Measurements from ENCODE around the gene CDC14B.
"Not testable (repeated sequence)": the region's sequence is repeated elsewhere in the genome, so short reads cannot be mapped to it uniquely, and the experiment has no call there.

The CDC14B gene

GRCh38 chr9:96619491-96620180, at the start of gene CDC14B:
Gene CDC14B (minus strand): TSS chr9:96619843. CDS start chr9:96619378, 465 bp downstream.
- peak; percentile 89 for DNase-seq

GRCh38 chr9:96668868-96669534, 49.4 kb upstream of the CDC14B start:
- DNase-seq = no peak

- no peak for DNase-seq
Observed at GRCh38 chr9:96667363-96667728, 47.7 kb upstream of the CDC14B start.

DNA sequence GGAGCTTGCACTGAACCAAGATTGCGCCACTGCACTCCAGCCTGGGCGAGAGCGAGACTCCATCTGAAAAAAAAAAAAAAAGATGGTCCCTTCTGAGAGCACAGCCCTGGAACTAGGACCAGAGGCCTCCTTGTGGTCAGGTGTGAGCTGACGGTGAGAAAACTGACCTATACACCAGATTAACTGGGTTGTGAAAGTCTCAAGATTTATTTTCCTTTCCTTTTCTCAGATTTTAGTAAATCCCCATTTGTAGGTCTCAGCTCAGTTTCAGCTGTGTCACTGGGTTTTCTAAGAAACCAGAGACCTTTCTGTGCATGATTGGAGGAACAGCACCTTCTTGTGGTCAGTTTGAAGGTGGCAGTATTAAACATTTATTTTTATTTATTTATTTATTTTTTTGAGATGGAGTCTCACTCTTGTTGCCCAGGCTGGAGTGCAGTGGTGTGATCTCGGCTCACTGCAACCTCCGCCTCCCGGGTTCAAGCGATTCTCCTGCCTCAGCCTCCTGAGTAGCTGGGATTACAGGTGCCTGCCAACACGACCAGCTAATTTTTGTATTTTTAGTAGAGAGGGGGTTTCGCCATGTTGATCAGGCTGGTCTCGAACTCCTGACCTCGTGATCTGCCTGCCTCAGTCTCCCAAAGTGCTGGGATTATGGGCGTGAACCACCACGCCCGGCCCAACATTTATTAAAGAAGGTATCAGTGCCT, 47.2 kb upstream of the CDC14B start:
- DNase-seq = peak; percentile 48

GRCh38 chr9:96665789-96666188, 46.1 kb upstream of the CDC14B start:
- no peak for DNase-seq

DNA sequence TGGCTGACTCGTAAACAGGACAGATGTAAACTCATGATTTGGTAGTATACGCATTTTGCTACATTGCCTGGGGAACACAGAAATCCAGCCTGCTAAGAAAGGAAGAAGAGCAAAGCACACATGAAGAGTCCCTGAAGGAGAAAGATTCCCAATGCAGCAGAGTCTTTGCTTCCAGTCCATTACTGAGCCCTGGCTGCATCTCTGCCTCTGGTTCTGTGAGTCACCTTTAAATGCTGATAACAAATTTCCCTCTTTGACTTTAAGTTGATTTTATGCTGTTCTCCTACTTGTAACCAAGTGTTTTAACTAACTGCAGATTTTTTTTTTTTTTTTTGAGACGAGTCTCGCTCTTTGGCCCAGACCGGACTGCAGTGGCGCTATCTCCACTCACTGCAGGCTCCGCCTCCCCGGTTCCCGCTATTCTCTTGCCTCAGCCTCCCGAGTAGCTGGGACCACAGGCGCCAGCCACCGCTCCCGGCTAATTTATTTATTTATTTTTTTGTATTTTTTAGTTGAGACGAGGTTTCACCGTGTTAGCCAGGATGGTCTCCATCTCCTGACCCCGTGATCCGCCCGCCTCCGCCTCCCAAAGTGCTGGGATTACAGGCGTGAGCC, 44.0 kb upstream of the CDC14B start:
- peak; percentile 53 for DNase-seq

GRCh38 chr9:96661711-96662110, 42.1 kb upstream of the CDC14B start:
- DNase-seq = peak; percentile 92

DNA sequence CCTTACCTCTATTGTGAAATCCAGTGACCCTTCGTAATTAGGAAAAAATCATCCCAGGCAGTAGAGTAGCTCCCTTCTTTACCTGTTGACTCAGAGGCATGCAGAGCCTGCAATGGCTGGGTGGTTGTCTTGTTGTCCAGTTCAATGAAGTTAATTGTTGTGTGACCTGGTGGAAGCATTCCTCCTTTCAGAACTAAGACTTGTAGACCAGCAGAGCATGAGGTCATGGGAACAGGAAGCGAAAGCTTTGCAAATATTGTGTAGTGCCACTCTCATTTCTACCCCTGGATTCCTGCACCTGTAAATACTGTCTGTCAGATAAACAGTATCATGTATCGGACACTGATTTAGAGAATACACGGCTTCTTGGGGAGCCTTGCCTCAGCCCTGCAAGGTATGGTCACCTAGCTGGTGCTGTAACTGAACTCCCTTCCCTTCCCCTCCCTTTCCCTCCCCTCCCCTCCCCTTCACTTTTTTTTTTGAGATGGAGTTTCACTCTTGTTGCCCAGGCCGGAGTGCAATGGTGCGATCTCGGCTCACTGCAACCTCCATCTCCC, 41.1 kb upstream of the CDC14B start:
- DNase-seq = no peak

GRCh38 chr9:96655198-96655851, 35.7 kb upstream of the CDC14B start, which contains the start of gene PRXL2C:
Gene PRXL2C (minus strand): TSS chr9:96655317. CDS start chr9:96655281, 36 bp downstream.
- peak; percentile 65 for DNase-seq

GRCh38 chr9:96654450-96655197, 35.0 kb upstream of the CDC14B start:
- DNase-seq = peak; percentile 86

- peak; percentile 6 for DNase-seq
Observed at GRCh38 chr9:96651626-96652025, 32.0 kb upstream of the CDC14B start.

GRCh38 chr9:96649620-96650324, 30.1 kb upstream of the CDC14B start:
- no peak for DNase-seq

DNA sequence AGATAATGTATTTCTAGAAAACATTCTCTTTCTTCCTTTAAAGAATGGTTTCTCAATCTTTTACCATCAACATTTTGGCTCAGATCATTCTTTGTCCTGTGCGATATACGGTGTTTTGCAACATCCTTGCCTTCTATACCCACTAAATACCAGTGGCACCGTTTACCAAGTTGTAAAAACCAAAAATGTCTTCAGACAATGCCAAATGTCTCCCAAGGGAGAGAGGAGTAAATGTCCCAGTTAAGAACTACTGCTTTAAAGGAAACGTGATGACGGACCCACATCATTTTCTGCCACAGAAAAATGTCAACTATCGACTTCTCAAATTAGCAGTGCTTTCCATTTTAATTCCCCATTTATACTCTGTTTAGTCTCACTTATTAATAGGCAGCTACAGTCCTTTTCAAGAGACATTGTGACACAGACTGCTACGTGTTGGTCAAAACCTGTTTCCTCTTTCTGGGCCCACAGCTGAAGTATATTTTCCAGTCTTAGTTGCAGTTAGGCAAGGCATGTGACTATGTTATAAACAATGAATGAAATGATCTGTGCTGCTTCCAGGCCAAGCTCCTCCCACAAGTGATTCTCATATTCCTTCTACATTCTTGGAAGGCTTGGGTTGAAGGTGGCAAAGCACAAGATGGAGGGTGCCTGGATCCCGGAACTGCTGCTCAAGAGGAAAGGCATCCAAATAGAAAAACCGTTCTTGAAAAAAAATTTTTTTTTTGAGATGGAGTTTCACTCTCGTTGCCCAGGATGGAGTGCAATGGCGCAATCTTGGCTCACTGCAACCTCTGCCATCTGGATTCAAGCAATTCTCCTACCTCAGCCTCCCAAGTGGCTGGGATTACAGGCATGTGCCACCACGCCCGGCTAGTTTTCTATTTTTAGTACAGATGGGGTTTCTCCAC, 26.7 kb upstream of the CDC14B start:
- peak; percentile 26 for DNase-seq

GRCh38 chr9:96644137-96644536, 24.5 kb upstream of the CDC14B start:
- DNase-seq = no peak

GRCh38 chr9:96641514-96641913, 21.9 kb upstream of the CDC14B start:
- DNase-seq = no peak

- no peak for DNase-seq
Observed at GRCh38 chr9:96638606-96639364, 19.1 kb upstream of the CDC14B start.

- DNase-seq = no peak
Observed at GRCh38 chr9:96636368-96636767, 16.7 kb upstream of the CDC14B start.

DNA sequence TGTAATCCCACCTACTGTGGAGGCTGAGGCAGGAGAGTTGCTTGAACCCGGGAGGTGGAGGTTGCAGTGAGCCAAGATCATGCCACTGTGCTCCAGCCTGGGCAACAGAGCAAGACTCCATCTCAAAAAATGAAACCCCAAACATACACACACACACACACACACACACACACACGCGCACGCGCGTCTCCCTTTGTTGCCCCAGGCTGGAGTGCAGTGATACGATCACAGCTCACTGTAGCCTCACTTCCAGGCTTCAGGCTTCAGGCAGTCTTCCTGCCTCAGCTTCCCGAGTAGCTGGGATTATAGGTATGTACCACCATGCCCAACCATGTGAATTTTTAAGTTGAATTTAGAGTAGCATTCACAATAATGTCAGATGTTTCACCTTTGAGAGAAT, 13.9 kb upstream of the CDC14B start:
- not testable (repeated sequence) for DNase-seq

DNA sequence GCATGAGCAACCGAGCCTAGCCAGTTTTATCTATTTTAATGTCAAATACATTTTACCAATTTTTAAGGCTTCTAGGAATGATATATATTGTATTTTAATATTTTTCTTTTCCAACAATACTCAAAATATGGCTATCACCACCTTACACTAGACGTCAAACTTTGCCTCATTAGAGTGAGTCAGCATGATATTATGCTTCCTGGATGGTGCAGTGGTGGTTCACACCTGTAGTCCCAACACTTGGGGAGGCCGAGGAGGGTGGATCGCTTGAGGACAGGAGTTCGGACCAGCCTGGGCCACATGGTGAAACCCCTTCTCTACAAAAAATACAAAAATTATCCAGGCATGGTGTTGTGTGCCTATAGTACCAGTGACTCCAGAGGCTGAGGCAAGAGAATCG, 7.3 kb upstream of the CDC14B start:
- peak; percentile 26 for DNase-seq

Data from NCI-H226 (cell line).